ENCODE results near the gene TRAPPC13.
"Not testable (repeated sequence)": the region's sequence is repeated elsewhere in the genome, so short reads cannot be mapped to it uniquely, and the experiment has no call there.

Gene TRAPPC13, protein sequence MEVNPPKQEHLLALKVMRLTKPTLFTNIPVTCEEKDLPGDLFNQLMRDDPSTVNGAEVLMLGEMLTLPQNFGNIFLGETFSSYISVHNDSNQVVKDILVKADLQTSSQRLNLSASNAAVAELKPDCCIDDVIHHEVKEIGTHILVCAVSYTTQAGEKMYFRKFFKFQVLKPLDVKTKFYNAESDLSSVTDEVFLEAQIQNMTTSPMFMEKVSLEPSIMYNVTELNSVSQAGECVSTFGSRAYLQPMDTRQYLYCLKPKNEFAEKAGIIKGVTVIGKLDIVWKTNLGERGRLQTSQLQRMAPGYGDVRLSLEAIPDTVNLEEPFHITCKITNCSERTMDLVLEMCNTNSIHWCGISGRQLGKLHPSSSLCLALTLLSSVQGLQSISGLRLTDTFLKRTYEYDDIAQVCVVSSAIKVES
- total RNA-seq, result 12.2 to 22.1 reads per million in 2 donors

DNA sequence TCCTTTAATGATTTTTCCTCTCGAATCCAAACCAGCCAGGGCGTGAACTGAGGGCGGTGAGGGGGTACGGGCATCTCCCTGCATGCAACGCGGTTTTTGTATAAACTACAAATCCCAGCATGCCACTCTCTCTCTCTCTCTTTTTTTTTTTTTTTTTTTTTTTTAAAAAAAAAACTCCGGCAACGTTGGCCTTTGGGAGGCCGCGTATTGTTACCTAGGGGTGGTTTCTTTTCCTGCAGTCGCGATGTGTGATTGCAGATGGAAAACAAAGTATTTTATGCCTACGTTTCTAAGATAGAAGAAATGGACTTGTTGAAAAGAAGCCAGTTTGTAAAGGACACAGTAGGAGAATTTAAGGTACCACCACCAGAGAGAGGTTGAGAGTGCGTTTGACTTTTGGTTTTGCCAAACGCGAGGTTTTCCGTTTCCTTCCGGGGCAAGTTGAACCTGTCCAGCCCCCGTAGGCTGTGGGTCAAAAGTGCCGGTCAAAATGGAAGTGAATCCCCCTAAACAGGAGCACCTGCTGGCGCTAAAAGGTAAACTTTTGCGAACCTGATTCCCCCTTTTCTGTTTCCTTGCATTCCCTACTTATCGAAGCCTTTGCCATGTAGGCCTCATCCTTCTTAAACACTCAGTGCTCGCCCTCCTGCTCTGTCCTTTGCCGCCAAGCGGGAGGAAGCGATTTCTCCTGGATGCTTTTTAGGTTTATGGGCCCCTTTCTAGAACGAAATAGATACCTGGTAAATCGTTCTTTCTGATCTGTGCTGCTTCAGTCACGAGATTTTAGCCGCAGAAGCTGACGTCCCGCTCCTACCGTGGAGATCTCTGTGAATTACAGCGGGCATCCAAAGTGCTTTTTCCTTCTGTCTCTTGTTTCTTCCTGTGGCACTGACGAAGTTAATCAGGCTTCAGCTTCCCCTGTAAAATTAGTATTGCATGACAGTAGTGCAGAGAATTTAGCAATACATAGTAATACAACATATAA is at the start of gene TRAPPC13, which contains the start of gene SHLD3:
TRAPPC13 (plus strand) TSS at position 457 of the 985 bp plus-strand sequence; CDS start at position 491, 34 bp downstream.
SHLD3 (plus strand) TSS at position 457 of the 985 bp plus-strand sequence. CDS start 4,561 bp downstream, outside the sequence.
- DNase-seq, result peak; percentile 61 to 94 (median 79)

DNA sequence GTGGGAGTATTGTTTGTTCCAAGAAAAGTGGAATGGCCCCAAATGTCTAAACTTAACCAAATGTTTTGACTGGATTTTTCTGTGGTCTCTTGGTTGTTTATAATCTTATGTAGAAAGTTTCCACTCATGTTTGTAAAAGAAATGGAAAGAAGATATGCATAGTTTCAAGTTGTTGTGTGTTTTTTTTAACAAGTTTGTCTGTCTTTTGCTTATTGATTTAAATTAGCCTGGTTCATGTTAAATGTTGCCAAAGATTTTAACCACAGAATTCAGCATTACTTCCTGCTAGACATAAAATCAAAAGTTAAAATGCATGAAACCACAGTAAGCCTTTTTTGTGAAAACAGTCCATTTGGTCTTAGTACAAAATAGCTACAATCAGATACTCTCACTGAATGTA is 47.7 kb upstream of the TRAPPC13 start:
- DNase-seq, result peak in 1 of 5 experiments; percentile 4

DNA sequence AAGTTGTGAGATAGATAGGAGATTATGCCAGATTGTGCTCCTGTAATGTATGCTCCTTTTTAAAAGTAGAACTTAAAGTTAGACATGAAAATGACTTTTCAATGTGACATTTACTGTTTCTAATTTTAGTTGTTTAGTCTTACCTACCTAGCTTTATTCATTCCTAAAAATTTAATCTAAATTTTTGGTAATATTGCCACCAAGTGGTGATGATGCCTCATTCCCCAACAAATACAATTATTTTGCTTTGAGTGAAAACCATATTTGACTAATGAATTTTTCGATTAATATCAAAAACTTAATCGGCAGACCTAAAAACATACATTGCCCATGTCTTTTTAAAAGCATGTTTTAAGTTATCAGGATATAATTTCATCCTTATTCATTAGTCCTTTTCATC is 36.1 kb upstream of the TRAPPC13 start:
- no peak for DNase-seq

DNA sequence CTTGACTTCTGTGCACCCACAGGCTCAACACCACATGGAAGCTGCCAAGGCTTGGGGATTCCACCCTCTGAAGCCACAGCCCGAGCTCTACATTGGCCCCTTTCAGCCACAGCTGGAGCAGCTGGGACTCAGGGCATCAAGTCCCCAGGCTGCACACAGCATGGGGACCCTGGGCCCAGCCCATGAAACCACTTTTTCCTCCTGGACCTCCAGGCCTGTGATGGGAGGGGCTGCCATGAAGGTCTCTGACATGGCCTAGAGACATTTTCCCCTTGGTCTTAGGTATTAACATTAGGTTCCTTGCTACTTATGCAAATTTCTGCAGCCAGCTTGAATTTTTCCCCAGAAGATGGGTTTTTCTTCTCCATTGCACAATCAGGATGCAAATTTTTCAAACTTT is 23.1 kb upstream of the TRAPPC13 start:
- not testable (repeated sequence) for DNase-seq

DNA sequence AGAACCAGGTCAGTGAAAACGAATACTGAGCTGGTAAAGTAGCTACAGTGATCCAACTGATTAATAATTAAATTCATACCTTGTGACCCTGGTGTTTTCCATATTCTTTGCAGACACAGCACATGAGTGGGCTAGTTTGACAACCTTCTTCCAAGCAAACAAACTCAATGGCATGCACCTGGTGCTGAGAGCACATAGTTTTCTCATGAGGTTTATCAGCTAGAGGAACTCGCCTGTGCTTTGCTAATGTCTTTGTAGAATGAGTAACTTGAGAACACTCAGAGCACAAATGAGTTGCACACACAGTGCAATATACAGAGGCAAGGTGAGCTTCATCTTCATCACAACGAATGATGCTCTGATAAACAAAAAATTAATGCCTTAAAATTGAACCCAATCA is 13.3 kb upstream of the TRAPPC13 start:
- no peak for DNase-seq

DNA sequence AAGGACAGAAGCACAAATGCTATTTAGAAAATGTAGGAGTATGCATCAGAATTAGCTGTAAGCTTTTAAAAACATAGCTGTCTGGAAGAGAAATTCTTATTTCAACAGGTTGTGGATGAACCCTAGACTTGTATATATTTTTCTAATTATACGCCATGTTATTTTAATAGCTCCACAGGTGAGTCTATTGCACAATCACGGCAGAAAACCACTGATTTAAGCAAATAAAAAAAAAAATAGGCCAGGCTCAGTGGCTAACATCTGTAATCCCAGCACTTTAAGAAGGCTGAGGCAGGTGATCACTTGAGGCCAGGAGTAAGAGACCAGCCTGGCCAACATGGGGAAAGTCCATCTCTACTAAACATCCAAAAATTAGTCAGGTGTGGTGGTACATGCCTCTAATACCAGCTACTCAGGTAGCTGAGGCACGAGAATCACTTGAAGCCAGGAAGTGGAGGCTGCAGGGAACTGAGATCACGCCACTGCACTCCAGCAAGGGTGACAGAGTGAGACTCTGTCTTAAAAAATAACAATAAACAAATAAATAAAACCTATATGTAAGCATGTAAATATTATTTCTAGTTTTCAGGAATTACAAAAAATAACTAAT is 12.4 kb upstream of the TRAPPC13 start:
- DNase-seq, result no peak

DNA sequence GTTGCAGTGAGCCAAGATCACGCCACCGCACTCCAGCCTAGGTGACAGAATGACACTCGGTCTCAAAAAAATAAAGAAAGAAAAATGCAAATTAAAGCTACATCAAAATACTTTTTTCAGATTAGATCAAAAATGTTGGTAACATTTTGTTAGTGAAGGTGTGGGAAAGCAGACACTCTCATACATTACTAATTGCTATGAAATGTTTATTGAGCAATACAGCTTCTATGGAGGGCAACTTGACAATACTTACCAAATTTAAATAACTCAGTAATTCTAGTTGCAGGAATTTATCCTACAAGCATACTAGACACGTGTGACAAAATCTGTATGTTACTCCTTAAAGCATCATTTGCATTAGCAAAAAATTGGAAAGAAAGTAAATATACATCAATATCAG is 4.8 kb upstream of the TRAPPC13 start:
- no peak for DNase-seq

DNA sequence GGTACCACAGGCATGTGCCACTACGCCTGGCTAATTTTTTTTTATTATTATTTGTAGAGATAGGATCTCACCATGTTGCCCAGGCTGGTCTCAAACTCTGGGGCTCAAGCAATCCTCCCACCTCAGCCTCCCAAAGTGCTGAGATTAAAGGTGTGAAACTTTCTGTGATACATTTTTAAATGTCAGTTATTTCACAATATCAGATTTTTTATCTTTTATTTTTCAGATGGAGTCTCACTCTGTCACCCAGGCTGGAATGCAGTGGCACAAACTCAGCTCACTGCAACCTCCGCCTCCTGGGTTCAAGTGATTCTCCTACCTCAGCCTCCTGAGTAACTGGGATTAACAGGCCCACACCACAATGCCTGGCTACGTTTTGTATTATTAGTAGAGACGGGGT is 2.9 kb upstream of the TRAPPC13 start:
- not testable (repeated sequence) for DNase-seq

DNA sequence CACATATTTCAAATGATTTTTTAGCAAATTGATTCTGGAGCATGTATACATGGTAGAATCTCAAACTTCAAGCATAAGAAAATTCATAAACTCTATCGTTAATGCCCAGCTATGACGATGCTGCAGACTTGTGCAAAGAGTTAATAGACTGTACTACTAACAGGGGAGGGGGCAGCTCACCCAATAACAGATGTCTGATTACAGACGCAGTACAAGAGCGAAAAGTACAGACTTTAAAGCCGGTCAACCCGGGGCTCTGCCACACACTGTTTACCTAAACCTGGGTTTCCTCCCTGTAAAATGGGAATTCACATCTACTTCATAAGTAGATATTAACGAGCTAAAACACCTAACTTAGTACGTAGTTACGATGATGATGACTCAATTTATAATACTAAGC is 1.3 kb upstream of the TRAPPC13 start:
- DNase-seq, result peak in 1 of 5 experiments; percentile 8

DNA sequence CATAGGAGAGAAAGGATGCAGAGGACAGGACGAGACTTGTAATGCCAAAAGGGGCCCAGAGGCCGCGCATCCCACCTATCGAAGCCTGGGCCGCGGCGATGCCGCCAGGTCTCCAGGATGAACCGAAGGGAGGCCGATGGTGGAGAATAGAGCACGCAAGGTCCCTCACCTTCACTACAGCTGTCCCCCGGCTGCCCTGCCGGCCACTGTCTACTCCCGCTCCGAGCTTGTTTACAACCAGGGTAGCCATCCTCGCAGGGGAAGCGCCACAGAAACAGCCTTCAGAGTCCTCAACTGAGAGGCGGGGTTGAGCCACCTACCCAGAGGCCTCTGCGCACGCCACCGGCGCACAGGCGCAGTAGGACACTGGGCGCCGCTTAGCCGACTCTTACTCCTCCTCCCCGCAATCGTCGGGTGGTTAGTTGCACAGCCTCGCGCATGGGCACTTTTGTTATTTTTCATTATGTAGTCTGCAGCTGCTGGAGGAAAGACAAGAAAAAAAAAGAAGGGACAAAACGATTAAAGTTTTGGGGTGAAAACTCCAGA is 729 bp upstream of the TRAPPC13 start, which contains the start of gene TRIM23:
TRIM23 (minus strand) TSS at position 309 of the 546 bp plus-strand sequence; CDS start at position 250, 59 bp downstream.
- peak; percentile 79 to 97 (median 88) for DNase-seq

DNA sequence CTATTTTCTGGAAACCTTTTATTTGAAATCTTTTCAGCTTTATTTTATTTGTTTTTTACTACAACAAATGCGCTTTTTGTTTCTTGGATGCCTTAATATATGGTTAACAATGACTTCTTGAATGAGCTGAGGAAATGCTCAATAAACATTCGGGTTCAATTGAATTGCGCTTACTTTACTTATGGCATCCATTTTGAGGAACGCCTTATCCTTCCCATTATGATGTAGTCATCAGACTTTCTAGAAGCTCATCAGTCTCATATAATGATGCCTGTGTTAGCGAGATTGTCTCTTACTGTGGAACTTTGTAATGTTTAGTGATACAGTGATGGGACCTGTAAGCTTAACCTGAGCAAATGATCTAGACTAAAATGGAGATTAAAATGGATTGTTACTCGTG is 916 bp downstream of the TRAPPC13 start:
- peak in 1 of 5 experiments; percentile 5 for DNase-seq

DNA sequence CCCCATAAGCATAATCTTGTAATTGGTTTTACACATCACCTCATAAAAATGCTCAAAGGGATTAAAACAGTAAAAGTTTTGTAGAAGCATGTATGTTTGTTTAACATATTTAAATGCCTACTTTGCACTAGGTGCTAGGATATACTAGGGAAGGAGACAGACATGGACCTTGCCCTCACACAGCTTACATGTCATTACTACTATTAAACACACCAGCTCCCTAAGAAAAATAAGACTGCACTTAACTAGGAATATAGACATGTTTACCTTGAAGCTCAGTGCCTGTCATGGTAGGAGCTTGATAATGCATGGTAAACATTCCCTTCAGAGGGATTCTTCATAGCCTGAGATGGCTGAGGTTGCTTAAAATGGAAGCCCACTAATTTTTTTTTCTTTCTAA is 6.2 kb downstream of the TRAPPC13 start:
- no peak for DNase-seq

DNA sequence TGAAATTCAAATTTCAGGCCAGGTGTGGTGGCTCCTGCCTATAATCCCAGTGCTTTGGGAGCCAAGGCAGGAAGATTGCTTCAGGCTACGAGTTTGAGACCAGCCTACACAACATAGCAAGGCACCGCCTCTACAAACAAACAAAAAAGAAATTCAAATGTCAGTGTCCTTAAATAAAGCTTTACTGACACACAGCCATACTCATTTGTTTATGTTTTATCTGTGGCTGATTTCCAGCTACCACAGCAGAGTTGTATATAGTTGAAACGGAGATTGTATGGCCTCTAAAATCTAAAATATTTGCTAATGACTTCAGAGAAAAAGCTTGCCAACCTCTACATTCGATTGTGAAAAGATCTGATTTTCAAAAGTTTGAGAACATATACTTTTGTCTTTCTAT is 15.4 kb downstream of the TRAPPC13 start:
- DNase-seq, result no peak

DNA sequence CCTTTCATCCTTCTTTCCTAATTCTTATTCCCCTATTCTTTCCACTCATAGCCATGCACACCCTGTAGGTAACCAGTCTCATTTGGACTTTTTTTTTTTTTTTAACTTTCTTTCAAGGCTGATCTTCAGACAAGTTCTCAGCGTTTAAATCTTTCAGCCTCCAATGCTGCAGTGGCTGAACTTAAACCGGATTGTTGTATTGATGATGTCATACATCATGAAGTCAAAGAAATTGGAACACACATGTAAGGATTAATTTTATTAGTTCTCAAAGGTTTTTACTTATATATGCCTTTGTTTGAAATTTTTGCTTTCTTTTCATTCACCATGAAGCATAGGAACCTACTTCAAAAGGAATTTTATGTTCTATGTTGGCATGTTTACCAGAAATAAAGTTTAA is 22.1 kb downstream of the TRAPPC13 start:
- no peak for DNase-seq

DNA sequence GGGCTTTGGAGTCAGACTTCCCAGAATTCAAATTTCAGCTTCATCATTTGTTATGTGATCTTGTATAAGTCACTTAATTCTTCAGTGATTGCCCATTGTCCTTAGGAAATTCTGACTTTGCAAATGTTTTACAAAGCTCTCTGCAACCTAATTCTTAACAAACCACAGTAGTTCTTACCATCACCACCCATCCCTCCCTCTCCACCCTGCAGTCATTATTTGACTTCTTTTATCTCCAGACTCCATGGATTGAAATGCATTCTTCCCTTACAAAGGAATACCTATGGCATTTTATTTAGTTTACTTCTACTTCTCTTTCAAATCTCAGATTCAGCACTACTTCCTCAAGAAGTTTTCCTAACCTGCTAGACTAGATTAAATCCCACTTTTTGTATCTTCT is 23.1 kb downstream of the TRAPPC13 start:
- no peak for DNase-seq

DNA sequence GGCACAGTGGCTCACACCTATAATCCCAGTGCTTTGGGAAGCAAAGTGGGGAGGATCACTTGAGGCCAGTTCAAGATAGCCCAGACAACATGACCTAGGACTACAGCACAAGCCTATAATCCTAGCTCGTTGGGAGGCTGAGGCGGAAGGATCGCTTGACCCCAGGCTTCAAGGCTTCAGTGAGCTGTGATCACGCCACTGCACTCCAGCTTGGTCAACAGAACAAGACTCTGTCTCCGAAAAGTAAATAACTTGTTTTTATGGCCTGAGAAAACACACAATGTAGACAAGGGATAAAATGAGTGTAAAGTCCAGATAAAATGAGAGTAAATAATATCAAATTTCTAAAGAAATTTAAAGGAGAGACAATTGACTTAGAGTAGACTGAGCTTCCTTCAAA is 26.3 kb downstream of the TRAPPC13 start:
- DNase-seq, result no peak

DNA sequence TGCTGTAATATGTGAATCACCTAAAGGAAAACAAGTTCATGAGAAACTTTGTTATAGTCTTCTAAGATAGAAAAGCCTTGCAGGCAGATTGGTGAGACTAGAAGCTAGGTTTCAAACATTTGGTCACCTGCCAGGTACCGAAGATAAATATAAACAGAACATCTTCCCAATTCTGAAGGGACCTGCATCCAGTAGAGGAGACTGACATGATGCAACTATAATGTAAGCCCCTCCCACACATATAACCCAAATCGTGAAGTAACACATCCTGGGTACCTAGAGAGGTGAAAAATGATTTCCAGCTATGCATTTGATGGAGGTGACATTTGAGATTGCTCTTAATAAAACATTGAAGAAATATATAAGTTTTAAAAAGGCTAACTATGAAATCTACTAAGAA is 29.9 kb downstream of the TRAPPC13 start:
- DNase-seq, result no peak

DNA sequence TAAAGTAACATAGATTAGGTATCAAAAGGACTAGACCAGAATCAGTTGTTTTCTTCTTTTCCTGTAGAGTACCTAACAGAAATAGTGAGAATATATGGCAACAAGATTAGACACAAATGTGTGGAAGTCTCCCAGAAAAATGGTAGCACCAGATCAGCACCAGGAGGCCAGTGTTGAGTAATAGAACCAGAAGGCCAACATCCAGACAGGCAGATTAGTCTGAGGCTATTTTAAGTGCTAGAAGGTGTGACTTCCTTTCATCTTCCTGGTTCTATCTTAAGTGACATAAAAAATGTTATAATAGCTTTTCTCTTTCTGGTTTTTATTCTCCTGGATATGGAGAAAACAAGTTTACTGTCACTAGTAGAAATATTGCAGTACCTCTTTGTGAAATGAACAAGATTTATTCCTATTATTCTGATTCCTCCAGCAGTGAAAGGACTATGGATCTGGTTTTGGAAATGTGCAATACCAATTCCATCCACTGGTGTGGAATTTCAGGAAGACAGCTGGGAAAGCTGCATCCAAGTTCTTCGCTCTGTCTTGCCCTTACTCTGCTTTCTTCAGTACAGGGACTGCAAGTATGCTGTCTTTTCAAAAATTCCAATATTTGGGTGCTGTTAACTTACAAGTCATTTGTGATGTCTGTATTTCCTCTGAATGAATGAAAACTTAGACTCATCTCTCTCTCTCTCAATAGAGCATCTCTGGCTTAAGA is 39.1 kb downstream of the TRAPPC13 start:
- no peak for DNase-seq

DNA sequence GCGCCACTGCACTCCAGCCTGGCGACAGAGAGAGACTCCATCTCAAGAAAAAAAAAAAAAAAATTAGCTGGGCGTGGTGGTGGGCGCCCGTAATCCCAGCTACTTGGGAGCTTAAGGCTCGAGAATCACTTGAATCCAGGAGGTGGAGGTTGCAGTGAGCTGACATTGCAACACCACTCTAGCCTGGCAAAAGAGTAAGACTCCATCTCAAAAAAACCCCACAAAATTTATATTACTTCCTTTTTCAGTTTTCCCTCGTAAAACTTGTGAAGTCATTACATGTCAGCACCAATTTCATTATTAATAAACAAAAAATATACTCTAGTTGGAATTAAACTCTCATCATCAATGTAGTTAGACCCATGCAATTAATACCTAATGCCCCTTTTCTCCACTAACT is 43.9 kb downstream of the TRAPPC13 start:
- DNase-seq, result no peak

DNA sequence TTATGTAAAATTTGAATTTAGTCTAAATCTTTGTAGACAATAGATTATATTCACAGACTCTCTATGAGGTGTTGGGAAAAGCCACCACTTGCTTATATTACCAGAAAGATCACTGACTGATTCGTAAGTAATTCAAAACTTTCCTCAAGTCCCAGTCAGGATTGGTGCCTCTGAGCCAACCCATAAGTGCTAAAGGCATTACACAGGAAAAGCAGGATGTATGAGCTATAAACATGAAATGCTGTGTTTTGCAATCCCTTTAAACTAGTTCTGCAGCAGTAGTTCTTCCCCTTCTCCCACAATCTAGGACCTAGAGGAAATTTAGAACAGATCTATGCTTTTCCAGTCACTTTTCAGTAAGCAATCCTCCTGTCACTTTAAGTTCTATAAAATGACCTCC is 48.0 kb downstream of the TRAPPC13 start:
- DNase-seq, result no peak

DNA sequence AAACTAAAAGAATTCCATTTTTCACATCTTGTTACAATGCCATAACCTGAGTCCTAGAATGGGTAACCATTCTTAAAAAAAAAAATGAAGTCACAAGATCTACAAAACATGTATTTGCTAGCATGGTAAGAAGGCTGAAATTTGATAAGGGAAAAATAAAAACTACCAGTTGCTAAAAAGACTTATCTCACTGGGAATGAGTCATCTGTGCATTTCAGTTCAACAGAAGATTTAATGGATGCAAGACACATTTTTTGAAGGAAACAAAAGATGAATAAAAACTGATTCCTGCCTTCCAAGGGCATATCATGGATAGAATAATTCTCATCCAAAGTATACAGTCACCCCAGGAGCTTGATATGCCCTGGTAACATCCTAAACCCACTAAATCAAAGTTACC is 49.9 kb downstream of the TRAPPC13 start:
- no peak for DNase-seq

DNA sequence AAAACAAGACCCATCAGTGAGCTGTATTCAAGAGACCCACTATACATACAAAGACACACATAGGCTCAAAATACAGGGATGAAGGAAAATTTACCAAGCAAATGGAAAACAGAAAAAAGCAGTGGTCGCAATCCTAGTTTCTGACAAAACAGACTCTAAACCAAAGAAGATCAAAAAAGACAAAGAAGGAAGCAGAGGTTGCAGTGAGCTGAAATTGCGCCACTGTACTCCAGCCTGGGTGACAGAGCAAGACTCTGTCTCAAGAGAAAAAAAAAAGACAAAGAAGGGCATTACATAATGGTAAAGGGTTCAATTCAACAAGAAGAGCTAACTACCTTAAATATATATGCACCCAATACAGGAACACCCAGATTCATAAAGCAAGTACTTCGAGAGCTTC is 51.2 kb downstream of the TRAPPC13 start:
- DNase-seq, result not testable (repeated sequence)
